Middle frontal gyrus (tissue), 1 donor: ENCODE data around the gene DUOX1.
"Not testable (repeated sequence)": the region's sequence is repeated elsewhere in the genome, so short reads cannot be mapped to it uniquely, and the experiment has no call there.

ENCODE experiments used
- DNase-seq: peaks from one replicate; pipeline ENCODE4 v3.0.0-alpha.2; 2015; ENCODE audit warnings: low spot score; ENCODE audit errors: extremely low spot score

The DUOX1 gene

DNA sequence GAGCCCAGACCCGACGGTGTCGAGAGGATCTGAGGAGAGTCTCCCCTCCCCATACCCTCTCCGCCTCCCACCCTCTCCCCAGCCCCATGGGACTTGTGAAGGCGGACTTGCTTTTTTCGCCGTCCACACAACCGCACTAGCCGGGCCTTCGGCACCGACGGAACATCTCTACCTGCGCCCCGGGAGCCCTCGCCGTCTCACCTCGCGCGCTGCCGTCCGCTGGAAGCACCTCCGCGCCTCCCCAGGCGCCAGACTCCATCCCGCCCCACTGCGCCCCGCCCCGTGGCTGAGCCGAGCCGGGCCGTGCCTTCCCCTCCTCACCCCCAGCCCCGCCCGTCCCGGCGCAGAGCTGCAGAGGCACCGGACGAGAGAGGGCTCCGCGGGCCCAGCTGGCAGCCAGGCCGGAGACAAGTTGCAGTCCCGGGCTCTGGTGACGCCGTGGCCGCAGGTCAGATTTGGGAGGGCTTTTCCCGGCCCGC, at the start of gene DUOX1, which contains the start of gene DUOXA1:
Gene DUOX1 (plus strand): TSS at position 344 of the 479 bp plus-strand sequence. CDS start 1,973 bp downstream, outside the sequence.
Gene DUOXA1 (minus strand): TSS at position 229 of the 479 bp plus-strand sequence. CDS start 6,865 bp downstream, outside the sequence.
- DNase-seq = no peak

DNA sequence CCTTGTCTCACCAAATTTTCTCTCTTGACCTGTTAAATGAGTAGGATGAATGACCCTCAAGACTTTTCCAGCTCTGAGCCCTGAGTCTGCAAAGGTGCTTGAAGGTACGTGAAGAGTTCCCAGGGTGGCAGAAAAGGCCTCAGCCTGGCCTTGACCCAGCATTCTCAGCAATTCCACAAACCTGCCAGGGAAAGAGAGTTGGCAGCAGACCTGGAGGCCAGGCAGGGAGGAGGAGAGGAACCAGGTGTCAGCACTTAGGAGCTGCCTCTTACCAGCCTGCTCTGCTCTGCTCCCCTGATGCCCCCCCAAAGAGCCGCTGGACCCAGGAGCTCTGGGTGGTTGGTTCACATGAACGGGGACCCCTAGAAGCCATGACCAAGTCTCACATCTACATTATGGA, 49.2 kb upstream of the DUOX1 start:
- not testable (repeated sequence) for DNase-seq

DNA sequence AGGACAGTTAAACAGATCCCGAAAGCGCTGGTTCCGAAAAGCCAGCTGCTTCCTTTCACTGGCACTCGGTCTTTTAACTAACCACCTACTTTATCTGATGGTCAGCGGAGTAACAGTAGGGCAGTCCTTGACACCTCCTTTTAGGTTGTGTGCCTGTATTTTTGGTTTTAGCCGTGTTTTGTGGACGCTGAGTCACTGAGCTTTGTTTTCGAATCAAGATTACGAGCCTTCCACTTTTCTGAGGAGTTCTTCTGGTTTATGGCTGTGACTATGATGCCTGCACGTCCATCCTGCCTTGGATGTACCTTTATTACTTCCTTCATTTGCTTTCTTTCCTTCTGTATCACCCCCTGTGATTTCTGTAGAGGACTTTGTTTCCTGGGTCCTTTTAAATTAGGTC, 47.4 kb upstream of the DUOX1 start:
- DNase-seq = not testable (repeated sequence)

DNA sequence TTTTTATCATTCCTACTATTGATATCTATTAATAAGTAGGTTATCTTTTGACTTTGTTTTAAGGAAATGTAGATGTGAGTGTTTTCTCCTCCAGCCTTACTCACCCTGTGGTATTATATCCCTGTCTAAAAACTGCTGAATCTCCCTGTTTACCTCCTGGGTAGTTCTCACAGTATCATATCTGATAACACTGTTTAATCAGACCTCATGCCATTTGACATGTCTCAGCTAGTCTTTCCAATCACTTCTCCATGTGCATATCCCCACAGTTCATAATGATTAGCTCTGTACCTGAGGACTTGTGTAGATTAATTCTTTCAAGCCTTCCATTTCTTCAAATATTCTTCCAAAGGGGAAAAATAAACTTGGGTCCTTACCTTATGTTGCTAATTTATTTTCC, 46.6 kb upstream of the DUOX1 start:
- DNase-seq = no peak

DNA sequence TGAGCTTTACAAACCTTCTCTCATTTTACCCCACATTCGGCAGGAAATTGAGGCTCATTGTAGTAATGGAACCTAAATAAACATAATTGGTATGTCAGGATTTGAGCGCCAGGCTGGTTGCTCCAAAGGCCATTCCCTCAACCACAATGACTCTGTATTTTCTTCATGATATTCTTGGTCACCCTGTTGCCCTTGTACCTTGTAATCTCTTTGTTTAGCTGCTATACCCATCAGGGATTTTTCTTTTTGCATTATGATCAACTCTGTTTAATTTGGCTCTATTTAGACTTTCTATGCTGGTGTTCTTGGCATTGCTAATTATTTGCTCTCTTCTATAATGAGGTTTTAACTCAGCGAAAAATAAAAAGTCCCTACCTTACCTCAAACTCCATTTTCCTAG, 45.6 kb upstream of the DUOX1 start:
- DNase-seq = no peak

DNA sequence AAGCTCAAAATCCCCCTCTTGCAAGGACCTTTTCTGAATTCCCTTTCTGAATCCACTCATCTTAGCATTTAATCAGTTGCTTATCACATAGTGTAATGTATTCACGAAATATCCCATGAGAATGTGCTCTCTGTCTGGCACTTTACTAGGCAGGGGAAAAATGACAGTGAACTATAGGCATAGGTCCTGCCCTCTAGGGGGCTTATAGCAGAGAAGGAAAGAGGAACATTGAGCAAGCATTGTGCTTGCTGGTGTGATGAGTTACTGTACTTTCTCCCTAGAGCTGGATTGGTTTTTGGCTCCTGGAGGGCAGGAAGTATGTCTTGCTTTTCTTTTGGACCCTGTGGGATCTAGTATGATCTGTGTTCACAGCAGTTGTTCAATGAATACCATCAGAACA, 42.3 kb upstream of the DUOX1 start:
- DNase-seq = no peak

DNA sequence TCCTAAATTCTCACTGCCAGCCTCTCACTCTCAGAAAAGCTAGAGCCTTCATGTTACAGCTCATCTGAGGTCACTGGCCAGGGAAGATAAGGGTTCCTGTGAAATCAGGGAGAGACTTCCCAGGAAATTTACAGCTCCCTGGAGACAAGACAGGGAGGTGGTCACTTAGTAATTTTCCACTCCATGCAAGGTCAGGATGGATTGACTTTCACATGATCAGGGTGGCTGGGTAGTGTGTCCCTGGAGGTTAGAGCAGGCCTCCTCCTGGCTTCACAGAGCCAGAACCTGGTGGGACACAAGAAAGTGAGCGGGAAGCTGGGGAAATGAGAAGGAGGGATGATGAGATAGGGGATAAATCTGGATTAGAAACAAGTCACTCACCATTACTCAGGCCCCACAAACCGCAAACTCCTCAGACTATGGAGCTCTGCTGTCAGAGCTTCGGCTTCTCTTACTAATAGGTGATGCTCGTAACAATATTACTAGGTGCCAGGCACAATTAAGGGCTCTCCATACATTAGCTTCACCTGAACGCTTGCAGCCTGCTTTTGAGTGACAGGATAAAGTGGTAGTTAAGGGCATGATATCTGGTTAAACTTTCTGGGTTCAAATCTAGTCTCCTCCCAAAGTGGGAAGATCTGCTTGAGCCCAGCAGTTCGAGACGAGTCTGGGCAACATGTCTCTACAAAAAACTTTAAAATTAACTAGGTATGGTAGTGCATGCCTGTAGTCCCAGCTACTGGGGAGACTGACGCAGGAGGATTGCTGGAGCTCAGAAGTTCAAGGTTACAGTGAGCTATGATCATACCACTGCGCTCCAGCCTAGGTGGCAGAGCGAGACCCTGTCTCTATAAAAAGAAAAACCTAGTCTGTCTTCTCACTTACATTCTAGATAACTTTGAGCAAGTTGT, 40.7 kb upstream of the DUOX1 start:
- DNase-seq = no peak

DNA sequence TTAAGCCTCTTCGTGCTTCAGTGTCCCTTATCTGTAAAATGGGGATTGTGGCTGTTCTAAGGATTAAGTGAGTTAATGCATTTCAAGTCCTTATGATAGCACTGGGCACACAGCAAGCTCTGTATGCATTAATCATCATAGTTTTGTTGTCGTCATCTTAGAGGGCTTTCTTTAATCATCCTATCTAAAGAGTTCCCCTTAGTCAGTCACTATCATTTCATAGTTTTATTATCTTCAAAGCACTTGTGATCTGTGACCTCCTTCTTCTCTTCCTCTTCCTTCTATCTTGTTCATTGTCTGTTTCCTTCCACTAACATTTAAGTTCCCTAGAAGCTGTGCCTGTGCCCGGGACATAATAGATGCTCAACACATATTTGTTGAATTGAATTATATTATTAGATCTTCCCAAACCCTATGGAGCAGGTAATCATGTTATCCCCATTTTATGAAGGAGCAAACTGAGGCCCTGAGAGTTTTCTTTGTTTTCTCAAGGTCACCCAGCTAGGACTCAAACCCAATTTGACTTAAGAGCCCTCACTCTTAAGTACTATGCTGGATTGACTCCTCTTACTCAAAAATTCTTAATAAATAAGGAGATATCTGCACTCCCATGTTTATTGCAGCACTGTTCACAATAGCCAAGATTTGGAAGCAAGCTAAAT, 40.0 kb upstream of the DUOX1 start:
- DNase-seq = no peak

DNA sequence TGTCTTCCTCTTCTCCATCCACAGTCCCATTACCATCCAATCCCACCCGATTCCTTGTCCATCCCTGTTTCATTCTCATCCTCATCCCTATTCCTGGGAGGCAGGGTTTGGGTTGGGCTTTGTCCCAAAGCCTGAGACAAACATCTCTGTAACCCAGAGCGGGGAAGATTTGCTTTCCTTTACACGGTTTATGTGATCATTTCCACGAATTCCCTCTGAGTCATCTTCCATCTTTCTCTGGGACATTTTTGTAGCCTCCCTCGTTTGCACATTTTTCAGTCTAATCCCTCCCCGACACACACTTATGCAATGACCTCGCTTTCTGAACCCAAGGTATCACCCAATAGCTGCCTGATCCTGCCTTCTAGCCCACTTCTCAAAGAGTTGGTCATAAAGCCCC, 38.6 kb upstream of the DUOX1 start:
- DNase-seq = no peak

DNA sequence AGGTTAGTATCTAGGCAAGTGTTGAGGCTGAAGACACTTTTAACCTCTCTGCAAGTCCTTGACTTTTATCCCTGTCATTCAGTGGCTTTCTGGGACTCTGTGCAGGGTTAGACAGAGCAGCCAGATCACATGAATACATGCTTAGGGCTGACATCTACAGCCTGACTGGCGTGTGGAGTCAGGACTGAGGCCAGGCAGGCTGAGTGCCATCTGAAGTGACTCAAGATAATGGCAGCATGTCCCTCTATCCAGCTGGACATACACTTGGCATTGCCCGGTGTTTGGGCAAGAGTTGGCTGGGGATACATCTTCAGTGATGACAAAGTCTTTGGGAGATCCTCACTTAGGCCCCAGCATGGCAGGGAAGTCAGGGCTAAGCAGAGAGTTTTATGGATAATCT, 38.2 kb upstream of the DUOX1 start:
- DNase-seq = no peak

DNA sequence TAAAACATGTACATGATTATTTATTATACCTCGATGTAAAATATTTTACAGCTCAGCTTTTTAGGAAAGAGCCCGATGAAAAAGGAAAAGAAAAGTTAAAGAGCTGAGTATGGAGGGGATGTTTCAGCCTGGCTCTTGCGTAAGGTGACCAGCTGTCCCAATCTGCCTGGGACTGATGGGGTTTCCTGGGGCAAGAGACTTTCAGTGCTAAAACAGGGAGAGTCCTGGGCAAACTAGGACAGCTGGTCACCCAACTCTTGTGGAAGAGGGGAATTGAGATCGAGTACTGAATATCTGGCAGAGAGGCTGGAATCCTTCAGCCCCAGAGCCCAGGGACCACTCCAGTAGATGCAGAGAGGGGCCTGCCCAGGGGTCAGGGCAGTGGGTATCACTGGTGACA, 36.8 kb upstream of the DUOX1 start:
- DNase-seq = no peak

DNA sequence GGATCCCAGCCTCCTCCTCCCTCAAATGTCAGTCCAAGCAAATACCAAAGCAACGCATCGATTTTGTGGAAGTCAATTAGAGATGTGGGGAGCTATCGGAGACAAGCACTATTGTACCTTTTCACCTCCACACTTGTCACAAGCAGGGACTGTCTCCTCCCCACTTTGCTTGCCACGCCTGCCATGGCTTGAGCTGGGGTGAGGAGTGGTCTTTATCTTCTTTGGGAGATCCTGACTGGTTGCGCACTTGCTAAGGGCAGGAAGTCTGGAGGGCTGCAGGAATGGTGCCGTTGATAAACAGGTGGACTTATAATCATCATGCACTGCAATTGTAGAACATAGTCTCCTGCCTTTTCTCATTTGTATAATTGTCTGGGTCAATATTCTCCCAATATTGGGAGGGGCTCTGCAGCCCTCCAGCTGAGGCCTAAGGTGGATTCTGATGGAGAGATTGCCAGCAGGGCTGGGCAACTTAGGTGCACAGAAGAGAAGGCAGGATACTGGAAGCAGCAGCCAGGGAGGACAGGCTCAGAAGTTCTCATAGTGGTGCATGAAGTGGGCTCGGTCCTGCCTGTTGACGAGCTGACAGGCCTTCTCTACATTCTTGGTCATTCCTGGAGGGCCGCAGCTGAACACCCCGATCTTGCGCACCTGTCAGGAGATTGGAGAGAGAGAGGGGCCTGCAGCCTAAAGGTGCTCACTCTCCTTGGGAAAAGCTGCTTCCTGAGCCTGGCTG, 36.0 kb upstream of the DUOX1 start:
- DNase-seq = no peak

DNA sequence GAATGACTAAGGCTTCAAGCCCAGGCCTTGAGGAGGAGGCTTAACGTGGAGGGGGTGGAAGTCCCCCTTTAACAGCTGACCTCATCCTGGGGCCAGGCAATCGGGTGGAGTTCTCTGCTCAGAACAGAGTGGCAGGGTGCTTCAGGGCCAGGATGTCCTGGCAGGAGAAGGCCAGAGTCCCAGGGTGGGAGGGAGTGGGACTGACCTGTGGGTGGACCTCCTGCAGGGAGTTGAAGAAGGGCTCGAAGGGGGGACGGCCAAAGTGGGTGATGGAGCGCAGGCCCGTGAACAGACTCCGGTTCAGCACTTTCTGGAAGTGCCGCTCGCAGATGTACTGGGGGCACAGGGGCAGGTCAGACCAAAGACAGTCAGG, 35.5 kb upstream of the DUOX1 start:
- no peak for DNase-seq

DNA sequence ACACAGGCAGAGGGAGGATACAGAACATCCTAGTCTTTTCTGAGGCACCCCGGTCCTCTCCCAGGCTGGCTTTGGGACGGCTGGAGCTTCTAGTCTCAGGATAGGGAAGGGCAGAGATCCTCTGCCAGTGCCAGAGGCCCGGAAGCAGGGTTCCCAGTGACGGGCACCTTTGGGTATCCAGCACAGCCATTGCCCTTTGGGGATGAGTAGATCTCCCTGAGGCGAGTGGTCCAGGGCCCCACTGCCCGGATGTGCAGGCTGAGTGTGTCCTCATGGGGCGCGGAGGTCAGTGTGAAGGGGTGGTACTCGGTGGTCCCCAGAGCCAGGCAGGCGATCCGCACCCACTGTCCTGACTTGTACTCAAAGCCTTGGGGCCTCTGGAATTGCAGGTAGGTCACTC, 34.1 kb upstream of the DUOX1 start:
- DNase-seq = no peak

DNA sequence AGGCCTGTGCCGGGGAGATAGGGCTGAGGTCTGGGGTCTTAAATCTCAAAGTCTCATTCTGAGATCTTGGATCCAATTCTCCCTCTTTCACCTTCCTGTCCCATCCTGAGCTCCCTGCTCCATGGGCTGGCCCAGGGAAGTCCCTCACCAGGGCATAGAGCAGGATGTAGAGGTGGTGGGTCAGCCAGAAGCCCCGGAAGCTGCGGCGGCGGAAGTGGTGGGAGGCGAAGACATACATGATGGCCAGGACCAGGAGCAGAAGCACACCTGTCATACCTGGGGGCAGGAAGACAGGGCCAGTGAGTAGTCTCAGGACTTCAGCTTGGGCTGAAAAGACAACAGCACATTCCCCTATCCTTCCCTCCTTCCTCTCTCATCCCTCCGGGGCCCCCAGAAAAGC, 32.3 kb upstream of the DUOX1 start:
- no peak for DNase-seq

DNA sequence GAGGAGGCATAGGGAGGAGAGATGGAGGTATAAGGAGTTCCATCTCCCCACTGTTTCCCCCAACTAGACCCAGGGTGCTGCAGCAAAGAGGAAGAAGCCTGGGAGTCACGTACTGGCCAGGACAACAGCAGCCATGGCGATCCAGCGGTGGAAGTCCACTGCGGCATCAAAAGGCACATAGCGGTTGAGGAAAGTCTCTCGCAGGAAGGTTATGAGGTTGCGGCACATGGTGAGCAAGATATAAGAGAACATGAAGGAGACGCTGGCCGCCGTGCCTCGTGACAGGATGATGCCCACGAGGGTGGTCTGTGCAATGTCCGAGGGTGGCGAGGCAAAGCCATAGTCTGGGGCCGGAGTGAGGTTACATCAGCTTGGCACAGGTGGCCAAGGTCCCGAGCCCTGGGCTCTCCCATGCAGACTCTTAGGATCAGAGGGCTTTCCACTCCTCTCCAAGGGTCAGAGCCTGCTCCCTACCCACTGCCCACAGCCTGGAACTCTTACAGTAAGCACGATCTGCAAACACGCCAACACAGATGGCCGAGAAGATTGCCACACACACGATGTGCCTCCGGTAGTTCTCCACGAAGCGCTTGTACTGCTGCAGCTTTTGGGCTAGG, 30.1 kb upstream of the DUOX1 start:
- no peak for DNase-seq

DNA sequence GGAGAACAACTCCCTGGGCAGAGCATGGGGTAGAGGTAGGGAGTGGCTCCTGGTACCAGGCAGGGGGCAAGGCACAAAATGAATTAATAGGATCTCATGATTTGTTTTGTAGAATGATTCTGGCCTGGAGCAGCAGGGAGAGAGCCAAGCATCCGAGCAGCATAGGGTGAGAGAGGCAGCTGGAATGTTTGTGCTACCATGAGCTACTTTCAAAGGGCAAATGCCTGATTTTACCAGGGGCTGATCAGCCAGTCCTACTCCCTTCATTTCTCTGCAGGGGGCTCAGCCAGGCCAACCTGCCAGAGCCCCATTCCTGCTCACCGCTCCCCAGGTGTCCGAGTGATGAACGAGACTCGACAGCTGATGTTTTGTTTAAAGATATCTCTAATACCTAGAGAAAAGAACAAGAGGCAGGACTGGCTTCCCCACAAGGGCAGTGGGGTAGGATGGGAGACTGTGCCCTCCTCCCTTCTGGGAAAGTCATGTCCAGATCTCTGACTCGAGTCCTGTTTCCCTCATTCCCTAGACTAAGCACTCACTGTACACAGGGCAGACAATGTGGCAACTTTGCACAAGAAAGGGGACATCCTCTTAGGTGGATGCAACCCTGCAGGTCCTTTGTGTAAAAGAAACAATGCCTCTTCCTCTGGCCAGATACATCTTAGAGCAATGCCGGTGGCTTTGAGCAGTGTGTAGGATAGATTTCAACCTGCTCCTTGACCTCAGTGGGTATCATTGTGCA, 28.7 kb upstream of the DUOX1 start:
- DNase-seq = no peak

DNA sequence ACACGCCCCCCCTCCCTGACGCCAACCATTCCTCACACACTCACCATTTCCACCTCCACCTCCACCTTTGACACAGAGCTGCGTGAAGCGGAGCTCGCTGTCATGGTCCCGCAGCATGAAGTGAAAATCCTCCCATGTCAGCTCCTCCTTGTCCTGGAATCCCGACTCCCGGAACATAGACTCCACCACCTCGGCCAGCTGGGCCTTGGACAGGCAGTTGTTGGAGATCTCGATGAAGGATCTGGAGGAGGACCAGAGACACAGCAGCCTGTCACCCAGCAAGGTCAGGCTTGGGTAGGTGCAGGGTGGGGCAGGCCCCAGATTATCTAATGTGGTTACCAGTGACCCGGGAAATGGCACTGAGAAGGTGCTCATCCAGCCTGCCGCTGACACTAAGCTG, 28.0 kb upstream of the DUOX1 start:
- no peak for DNase-seq

DNA sequence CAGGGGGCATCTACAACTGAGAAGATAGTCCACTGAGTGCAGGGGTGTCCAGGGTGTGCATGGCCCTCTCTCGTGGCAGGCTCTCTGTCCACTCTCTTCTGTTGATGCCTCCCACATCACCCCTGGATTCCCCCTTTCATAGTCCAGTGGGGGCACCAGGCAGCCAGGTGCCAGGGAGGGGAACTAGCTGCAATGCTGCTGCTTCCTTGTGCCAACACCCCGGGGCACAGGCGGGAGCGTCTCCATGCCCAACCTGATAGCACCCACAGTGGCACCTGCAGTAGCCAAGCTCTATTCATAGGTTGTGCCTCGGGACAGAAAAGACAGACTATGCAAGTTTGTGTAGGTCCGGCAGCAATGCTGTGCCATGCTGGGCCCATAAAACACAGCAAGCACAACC, 27.6 kb upstream of the DUOX1 start:
- DNase-seq = no peak

DNA sequence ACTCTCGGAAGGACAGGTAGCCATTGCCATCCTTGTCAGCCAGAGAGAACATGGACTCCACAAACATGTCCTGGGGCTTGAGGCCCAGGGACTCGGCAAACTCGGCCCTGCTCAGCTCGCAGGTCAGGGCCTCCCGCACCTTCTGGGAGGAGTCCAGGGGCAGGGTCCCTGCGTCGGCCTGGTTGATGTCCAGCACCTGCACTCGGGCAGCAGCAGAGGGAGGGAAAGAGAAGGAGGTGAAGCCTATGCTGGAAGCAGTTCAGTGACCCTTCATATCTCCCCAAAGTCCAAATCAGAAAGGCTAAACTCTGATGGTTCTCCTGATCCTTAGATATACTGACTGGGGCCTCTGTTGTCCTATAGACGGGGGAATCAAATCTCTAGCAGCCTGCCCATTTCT, 25.6 kb upstream of the DUOX1 start:
- not testable (repeated sequence) for DNase-seq

DNA sequence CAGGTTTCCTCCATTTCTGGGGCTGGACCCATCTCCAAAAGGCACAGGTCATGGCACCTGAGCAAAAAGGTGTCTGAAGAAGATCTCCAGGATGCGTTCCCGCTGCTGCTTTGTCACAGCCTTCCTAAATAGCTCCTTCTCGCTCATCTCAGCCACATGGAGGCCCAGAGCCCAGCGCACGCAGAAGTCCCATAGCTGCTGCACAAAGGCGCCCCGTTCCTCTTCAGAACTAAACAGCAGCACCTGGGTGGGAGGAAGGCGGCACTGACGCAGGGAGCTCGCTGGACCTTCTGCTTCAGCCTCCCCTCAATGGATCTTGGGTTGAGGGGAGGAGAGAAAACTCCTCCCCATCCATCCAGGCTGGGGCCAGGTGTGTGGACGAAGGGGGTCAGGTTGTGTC, 24.2 kb upstream of the DUOX1 start:
- no peak for DNase-seq
